NCI-H345 treated with DMSO at 0.1 percent for 48 hours (cell line): ENCODE measurements around the gene PDE6B.
"Not testable (repeated sequence)": the region's sequence is repeated elsewhere in the genome, so short reads cannot be mapped to it uniquely, and the experiment has no call there.

Experiments used
- DNase-seq: peaks from one replicate; lab custom pipeline; 2025; ENCODE audit not compliant: unreplicated experiment; lab: John Stamatoyannopoulos, UW

Gene PDE6B

DNA sequence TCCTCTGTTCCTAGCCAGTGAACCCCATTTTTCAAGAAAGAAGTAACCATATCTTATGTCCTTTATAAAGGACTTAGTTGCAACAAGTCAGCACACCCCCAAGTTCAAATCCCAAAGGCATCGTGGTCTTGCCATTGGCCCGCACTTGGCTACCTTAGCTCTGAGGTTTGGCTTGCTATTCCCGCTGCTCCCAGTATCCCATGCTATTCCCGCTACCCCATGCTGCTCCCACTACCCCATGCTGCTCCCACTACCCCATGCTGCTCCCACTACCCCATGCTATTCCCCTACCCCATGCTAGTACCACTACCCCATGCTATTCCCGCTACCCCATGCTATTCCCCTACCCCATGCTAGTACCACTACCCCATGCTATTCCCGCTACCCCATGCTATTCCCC lies 42.8 kb downstream of the PDE6B start:
- DNase-seq: not testable (repeated sequence)

DNA sequence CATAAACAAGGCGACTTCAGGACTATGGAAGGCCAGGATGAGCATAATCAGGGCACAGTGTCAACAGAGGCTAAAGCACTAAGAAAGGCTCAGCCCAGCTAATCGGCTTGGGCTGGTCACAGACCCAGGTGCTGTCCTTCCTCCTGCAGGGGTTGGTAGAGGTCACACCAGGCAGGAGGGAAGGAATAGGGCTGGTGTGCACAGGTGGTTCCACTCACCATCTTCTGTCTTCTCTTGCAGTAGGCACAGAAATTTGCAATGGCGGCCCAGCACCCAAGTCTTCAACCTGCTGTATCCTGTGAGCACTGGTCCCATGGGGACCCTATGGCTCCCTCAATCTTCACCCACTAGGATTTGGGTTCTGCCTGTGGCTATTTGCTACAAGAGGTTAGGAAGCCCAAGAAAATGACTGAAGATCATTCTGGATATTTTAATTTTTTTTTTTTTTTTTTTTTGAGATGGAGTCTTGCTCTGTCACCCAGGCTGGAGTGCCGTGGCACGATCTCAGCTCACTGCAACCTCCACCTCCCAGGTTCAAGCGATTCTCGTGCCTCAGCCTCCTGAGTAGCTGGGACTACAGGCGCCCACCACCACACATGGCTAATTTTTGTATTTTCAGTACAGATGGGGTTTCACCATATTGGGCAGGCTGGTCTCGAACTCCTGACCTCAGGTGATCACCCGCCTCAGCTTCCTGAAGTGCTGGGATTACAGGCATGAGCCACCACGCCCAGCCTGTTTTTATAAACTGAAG lies 44.6 kb downstream of the PDE6B start:
- not testable (repeated sequence) for DNase-seq

DNA sequence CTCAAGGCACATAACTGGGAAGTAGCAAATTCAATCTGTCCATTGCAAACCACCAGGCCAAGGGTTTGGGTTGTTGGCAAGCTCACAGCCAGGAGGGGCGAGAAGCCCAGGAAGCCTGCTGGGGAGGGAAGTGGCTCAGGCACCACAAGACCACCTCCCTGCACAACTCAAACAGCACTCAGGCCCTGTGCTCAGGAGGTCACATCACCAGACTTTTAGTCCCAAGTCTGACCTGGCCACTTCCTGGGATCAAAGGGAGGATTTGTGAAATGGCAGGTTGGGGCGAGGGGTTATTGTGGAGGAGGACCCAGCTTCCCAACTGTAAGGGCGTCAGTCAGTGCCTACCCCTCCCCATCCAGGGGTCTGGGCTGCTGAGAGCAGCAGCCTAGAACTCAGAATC lies 46.4 kb downstream of the PDE6B start:
- DNase-seq: no peak

DNA sequence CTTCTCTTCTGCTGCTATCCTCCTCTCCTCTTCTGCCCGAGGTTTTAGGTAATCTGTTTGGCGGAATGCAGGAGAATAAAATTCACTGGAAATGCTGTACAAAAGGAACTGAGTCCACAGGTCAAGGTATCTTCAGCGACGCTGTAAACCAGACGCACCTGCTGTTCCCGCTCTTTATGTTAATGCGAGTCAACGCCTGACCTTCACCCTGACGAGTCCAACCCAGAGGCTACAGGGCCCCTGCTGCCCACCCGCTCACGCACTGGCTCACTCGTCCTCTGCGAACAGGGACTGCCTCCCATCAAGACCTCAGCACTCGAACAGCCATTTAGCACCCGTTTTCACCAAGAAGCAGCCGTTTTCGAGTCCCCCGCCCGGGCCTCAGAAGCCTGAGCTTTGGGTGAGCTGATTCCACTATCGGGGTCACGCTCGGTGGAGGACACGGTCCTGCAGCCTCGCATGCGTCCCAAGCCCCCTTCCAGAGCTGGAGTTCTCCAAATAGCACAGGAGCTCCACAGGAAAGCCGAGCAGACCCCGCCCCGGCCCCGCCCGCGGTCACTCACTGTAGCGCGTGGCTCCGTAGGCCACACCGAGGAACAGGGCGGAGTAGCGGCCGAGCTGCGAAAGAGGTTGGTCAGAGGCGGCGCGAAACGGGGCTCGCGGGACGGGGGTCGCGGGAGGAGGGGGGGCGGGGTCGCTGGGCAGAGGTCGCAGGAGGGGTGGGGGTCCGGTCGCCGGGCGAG lies 48.1 kb downstream of the PDE6B start:
- no peak for DNase-seq

DNA sequence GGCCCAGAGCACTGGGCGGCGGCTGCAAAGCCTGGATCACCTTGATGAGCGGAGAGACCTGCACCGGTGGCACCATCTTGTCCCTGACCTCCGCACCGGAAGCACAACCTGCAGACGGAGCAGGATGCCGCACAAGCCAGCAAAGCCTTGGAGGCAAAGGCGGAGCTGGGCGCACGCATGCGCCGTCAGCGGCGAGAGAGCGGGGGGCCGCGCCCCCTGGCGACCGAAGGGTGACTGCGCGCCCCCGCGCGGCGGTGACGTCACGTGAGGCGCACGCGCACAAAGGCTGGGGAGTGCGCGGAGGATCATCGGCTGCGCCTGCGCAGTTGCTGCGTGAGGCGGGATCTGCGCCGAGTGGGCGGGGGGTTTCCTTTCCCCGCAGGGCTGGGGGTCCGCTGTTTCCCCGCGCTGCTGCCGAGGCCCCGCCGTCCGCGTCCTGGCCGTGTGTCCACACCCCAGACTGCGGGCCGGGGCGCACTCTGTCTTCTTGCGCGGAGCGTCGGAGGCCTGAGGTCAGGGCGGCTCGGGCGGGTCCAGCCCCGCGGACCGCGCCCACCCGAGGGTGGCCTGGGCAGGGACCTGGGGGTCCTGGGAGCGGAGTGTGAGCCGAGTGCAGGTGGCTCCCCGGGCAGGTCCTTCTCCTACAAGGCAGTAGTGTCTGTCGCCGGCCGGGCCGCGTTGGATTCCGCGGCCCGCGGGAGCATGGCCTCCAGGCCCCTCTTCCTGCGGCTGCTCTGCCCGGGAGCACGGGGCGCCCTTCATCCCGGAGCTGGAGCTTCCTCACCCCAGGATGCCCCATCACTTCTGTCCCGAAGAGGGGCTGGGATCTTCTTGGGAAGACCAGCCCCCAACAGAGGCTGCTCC lies 49.0 kb downstream of the PDE6B start, which contains the start of the genes ATP5ME and MYL5:
TSS of gene ATP5ME (minus strand) at position 105 of the 864 bp plus-strand sequence. CDS start at position 76, 29 bp downstream.
TSS of gene MYL5 (plus strand) at position 371 of the 864 bp plus-strand sequence. CDS start 3,485 bp downstream, outside the sequence.
- peak; percentile 78 for DNase-seq

DNA sequence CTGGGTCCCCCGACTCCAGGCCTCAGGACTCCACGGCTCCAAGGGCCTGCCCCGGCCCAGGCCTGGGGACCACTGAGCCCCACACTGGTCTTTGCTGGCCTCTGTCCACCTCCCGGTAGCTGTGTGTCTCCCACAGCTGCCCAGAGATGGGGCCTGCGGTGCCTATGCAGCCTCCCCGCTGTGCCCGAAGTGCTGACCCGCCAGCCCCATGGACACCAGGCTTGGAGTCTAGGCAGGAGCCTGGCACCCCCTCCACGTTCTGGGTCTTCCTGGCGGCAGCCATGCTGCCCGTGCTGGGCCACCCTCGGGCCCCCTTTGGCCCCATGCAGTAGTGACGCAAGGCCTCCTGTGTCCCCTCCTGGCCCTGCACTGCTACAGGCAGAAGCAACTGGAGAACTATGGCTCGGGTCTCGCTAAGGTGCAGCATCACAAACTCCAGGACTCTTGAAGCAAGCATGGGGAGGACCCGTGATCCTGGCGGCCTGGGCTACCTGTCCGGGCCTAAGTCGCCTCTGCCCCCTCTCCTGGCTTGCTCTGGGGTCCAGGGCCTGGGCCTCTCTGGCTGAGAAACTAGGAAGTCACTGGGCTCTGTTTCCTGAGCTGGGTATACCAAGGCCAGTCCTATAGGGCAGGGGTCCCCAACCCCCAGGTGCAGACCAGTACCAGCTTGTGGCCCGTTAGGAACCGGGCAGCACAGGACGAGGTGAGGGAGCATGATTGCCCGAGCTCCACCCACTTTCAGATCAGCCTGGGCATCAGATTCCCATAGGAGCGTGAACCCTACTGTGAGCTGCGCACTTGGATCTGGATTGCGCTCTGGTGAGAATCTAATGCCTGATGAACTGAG lies 49.9 kb downstream of the PDE6B start:
- DNase-seq: no peak

DNA sequence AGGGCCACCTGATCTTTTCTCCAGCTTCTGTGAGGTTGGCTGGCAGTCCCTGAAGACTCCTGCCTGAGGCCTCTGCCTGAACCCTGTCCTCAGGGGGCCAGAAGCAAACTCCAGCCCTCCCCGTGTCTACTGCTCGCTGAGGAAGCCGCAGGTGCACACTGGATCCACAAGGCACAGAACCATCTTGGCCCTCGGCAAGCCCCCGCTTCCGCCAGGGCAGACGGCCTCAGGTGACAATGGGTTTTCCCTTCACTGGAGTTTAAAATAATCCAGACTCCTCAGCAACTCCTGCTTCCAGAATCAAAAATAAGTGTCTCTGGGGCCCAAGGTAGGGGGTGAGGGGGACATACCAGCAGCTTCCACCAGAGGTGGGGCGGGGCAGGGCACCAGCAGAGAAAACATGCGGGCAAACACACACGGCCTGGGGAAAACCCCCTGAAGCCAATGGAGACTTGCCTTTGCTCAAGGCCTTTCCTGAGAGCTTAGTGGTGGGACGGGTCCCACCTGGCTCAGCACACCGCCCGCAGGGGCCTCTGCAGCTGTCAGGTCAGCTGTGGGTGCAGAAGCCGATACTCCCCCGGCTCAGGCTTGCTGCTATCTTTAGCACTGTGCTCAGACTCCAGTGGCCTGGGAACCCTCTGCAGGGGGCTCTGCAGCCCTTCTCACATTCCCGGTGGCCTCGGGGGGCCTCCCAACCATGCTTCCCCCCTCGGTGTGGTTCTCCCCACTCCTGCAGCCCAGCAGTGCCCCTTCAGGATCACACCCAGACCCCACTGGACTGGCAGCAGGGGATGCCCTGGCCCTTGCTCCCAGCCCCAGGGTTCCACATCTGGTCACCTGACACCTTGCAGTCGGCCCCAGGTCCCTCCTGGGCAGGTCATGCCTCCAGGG lies 50.9 kb downstream of the PDE6B start:
- no peak for DNase-seq

DNA sequence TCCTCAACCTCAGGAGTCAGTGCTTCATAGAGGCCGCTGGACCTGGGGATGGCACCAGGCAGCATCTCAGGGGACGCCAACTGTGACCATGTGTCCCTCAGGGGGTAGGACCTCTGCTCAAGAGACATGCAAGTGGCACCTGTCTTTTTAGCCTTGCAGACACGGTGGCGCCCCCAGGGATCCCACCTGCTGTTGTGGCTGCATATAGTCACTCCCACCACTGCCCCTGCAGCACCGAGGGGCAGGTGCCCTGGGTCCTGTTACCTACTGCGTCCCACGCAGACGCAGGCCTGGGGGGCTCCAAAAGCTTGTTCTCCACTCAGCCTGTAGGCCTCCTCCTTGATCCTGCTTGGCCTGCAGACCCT lies 51.5 kb downstream of the PDE6B start:
- no peak for DNase-seq

DNA sequence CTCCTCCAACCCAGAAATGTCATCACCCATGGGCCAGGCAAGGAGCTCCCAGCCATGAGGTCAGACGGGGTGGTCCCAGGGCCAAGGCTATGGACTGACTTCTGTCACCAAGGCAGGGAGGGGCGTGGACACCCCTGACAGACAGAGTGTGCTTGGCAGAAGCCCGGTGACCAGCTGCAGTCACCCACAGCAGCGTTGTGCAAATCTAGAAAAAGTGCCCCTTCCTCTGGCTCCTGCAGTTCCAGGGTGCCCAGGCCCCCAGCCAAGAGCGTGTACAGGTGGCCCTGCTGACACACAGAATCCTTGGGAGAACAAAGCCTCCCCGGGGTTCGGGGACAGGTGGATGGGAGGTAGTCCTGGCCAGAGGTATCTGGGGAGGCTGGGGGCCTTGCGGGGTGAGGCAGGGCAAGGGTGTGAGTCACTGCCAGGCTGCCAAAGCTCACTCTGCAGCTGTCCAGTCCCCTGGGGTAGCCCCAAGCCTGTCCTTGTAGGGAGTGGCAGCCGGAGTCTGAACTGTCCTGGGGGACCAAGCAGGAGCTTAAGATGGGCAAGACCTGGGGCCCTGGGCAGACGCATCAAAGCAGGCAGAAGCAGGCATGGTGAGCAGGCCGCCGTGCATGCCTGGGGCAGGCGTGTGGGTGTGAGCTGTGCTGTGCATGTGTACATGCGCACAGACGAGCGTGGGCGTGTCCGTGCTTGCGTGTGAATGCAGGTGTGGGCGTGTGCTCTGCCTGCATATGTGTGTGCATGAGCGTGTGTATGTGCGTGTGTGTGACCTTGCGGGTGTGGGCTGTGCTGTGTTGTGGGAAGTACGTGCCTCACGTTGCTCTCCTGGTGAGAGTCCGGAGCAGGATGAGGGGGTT lies 52.3 kb downstream of the PDE6B start:
- DNase-seq: peak; percentile 15

DNA sequence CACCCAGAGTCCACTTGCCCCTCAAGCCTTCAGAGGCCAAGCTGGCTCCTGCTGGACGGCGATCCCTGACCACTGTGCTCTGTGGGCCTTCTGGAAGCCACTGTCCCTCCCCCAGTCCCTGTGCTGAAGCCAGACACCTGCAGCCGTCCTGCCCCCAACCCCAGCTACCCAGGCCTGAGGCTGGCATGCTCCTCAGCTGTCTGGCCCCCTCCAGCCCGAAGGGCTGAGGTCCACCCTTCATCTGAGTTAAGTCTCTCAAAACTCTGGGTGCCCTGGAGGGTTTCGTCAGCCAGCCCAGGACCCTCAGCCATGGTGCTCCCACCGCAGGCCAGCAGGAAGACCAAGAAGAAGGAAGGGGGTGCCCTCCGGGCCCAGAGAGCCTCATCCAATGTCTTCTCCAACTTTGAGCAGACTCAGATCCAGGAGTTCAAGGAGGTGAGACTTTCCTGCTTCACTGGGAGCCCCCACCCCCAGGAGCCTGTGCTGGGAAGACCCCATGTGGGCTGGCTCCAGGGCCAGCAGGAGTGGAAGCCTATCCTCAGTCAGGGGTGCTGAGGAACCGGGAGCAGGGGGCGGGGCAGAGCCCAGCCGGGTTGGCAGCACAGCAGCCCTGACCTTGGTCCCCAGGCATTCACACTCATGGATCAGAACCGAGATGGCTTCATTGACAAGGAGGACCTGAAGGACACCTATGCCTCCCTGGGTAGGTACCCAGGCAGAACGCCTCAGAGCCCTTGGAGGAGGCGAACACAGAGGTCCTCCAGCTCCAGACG lies 53.1 kb downstream of the PDE6B start:
- no peak for DNase-seq

DNA sequence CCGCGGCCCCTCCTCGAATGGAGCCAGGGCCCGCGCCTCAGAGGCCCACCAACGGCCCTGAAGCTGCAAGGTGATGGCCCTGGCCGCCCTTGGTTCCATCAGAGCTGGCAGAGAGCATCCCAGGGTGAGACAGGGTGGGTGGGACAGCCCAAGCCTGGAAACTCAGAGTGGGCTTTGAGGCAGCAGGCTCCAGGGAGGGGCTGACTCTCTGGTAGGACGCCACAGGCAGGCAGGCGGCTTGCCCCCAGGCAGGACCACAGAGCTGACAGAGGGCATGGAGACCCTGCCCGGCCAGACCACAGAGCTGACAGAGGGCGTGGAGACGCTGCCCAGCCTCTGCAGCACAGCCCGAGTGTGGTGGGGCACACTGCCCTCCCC lies 53.7 kb downstream of the PDE6B start:
- no peak for DNase-seq

DNA sequence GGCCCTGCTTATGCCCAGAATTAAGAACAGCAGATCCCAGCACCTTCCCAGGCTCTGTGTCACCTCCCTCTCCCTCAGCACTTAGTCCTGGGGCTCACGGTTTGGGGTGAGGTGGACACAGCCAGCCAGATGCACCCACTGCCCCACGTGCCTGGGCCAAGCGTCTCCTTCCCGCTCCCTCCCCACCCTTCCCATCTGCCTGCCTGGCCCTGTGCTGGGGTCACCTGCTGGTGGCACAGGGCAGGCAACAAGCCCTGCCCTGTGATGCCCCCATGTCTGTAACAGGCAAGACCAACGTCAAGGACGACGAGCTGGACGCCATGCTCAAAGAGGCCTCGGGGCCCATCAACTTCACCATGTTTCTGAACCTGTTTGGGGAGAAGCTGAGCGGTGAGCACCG lies 54.3 kb downstream of the PDE6B start:
- DNase-seq: no peak

DNA sequence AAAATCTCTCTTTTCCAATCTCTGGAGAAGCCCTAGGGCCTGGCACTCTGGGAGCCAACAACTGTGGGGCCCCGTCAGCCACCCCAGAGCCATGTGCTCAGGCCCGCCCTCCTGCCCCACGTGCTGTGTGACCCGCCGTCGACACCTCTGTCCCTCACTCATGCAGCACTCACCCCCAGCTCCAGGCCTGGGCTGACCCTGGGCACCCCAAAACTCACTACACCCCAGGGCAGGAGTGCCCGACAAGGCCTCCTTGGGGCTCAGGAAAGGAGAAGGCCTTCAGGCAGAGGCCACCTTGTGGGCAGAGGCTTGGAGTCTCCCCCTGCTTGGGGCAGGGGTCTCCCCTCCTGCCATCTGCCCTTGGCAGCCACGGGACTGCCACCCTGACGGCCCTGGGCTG lies 54.7 kb downstream of the PDE6B start:
- no peak for DNase-seq

DNA sequence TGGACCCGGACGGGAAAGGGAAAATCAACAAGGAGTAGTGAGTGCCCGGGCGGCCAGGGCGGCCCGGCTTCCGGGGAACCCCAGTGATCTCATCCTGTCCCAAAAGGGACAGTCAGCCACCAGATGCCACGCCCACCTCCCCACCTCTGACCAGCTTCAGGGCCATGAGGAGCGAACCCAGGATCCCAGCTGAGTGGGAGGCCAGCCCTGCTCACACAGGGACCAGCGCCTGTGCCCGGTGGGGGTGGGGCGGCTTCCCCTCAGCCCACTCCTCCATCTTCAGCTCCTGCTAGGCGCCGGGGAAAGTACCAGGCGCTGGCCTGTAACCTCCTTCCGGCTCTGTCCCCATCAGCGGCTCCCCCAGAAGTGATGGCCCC lies 55.2 kb downstream of the PDE6B start:
- DNase-seq: no peak

DNA sequence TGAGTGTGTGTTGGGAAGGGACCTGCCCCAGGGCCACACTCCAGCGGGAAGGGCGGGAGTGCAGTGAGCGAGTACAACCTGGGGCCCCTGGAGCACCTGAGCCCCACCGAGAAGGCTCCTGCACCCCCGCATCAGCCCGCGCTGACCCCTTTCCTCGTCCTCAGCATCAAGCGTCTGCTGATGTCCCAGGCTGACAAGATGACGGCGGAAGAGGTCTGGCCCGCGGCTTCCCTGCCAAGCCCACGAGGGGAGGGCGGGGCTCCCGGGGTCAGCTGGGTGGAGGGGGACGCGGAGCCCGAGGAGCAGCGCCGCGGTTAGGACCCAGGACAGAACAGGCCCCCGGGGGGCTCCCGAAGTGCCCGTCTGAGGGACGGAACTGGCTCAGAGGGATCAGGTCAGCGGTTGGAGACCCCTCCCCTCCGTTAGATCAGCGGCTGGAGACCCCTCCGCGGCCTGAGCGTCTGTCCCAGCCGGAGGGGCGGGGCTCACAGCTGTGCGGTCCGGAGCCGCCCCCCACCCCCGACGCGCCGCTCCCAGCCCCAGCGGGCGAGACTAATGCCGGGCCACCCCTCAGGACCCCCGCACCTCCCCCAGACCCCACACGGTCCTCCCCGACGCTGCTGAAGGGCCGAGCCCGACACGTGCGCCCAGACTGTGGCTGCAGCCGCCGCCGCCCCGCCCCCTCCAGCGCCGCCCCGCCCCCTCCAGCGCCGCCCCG lies 55.7 kb downstream of the PDE6B start:
- no peak for DNase-seq

DNA sequence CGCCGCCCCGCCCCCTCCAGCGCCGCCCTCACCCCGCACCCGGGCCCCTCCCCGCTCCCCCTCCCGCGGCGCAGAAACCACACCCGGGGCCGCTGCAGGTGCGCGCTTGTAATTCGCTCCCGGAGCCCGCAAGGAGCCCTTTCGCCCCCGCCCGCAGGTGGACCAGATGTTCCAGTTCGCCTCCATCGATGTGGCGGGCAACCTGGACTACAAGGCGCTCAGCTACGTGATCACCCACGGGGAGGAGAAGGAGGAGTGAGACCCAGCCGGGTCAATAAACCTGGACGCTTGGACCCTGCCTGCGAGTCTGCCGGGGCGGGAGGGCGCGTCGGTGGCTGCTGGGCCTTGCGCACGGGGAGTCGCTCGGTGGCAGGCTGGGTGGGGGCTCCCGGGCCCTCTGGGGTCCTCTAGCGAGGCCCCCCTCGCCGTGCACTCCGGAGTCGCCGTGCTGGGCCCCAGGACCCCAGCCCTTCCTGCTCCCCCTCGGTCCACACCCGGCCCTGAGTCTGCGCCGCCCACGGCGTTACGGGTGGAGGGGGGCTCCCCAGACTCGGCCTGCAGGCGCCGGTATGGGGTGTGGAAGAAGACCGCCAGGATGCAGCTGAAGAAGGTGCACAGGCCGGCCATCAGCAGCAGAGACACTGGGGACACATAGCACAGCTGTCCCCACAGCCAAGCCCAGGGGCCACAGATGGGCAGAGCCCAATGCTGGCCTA lies 56.5 kb downstream of the PDE6B start:
- DNase-seq: peak; percentile 20
